HCT116 (cell line): ENCODE measurements around the gene SH3GL2.

Experiments used
- ELF1 ChIP-seq: IDR thresholded peaks from 2 replicates; pipeline ENCODE4 v1.6.1; 2012; ENCODE audit warnings: low read depth, borderline replicate concordance
- EZH2 ChIP-seq: fragments of 200-600 bp; sonication (generic); IDR thresholded peaks from 2 replicates; pipeline ENCODE4 v1.6.1; 2017; ENCODE audit warnings: antibody characterized with exemption, mixed run types
- POLR2A ChIP-seq: IDR thresholded peaks from 2 replicates; pipeline ENCODE4 v1.7.0; 2011; ENCODE audit warnings: borderline replicate concordance; ENCODE audit not compliant: insufficient read depth, insufficient read length; ENCODE audit errors: extremely low read depth
- POLR2AphosphoS5 ChIP-seq: IDR thresholded peaks from 2 replicates; pipeline ENCODE4 v1.6.1; 2011; ENCODE audit warnings: mild to moderate bottlenecking, low read depth, low read length, moderate library complexity
- SIN3A ChIP-seq: IDR thresholded peaks from 2 replicates; pipeline ENCODE4 v1.6.1; 2012; ENCODE audit warnings: low read depth
- TCF7L2 ChIP-seq: IDR thresholded peaks from 2 replicates; pipeline ENCODE4 v1.7.0; 2011; ENCODE audit warnings: borderline replicate concordance, inconsistent platforms; ENCODE audit not compliant: insufficient read depth, insufficient read length; ENCODE audit errors: extremely low read depth
- YY1 ChIP-seq: IDR thresholded peaks from 2 replicates; pipeline ENCODE4 v1.6.1; 2011; ENCODE audit warnings: low read length, low read depth, moderate library complexity, mild to moderate bottlenecking; ENCODE audit not compliant: insufficient replicate concordance; ENCODE audit errors: extremely low read depth
- ZFX ChIP-seq: fragments of 450-650 bp; IDR thresholded peaks from 2 replicates; pipeline ENCODE4 v1.6.1; 2017
- ZNF274 ChIP-seq: fragments of 200-500 bp; sonication (Bioruptor generic); IDR thresholded peaks from 2 replicates; pipeline ENCODE4 v1.6.1; 2014; ENCODE audit warnings: mild to moderate bottlenecking, low read depth, low read length, inconsistent platforms
- TF ChIP-seq, protein P1 (sequence below), 3 experiments: fragments of 200-600 bp in 1 of 3; sonication (generic) in 1 of 3; IDR thresholded peaks in 2 of 3; conservative IDR thresholded peaks in 1 of 3; 2 replicates each; pipeline ENCODE4 v1.5.1; 2012 to 2017; ENCODE audit warnings: low read depth in 2 of 3, low read length in 2 of 3, antibody characterized with exemption in 1 of 3, borderline replicate concordance in 1 of 3, control low read depth in 1 of 3, mild to moderate bottlenecking in 1 of 3, mixed read lengths in 1 of 3, mixed run types in 1 of 3, moderate library complexity in 1 of 3; ENCODE audit not compliant: insufficient read depth in 1 of 3
- TF ChIP-seq, protein P2 (sequence below): IDR thresholded peaks from 2 replicates; pipeline ENCODE4 v1.6.1; 2011; ENCODE audit warnings: mild to moderate bottlenecking, low read length, moderate library complexity; ENCODE audit not compliant: insufficient replicate concordance; ENCODE audit errors: extremely low read depth
- TF ChIP-seq, protein P3 (sequence below): IDR thresholded peaks from 2 replicates; pipeline ENCODE4 v1.6.1; 2012

DNA sequence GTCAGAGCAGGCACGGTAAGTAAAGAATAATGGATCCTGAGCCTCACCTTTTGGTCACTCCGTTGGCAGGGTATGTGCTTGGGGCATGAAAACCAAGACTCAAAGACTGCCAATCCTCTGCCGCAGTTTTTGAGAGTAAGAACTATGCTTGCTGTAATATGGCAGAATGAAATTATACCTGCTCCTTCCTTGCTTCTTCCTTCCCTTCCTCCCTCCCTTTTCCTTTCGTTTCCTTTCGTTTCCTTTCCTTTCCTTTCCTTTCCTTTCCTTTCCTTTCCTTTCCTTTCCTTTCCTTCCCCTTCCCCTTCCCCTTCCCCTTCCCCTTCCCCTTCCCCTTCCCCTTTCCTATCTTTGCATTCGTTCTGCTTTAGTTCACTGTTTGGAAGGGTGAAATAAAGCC lies 43.9 kb downstream of the SH3GL2 start:
- TF ChIP-seq, protein P1, sequence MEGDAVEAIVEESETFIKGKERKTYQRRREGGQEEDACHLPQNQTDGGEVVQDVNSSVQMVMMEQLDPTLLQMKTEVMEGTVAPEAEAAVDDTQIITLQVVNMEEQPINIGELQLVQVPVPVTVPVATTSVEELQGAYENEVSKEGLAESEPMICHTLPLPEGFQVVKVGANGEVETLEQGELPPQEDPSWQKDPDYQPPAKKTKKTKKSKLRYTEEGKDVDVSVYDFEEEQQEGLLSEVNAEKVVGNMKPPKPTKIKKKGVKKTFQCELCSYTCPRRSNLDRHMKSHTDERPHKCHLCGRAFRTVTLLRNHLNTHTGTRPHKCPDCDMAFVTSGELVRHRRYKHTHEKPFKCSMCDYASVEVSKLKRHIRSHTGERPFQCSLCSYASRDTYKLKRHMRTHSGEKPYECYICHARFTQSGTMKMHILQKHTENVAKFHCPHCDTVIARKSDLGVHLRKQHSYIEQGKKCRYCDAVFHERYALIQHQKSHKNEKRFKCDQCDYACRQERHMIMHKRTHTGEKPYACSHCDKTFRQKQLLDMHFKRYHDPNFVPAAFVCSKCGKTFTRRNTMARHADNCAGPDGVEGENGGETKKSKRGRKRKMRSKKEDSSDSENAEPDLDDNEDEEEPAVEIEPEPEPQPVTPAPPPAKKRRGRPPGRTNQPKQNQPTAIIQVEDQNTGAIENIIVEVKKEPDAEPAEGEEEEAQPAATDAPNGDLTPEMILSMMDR (IDR thresholded peaks at IDR 0.05 in 2 of 3, conservative IDR thresholded peaks at IDR 0.05 in 1 of 3; ENCODE audit: borderline replicate concordance in 1 of 3, insufficient read depth in 1 of 3, low read depth in 2 of 3, low read length in 2 of 3): no peak
- TF ChIP-seq TCF7L2 (no peak), SIN3A (no peak), POLR2A (no peak), EZH2 (no peak), ELF1 (no peak), ZNF274 (no peak), YY1 (no peak), POLR2AphosphoS5 (no peak), ZFX (no peak)
- TF ChIP-seq, protein P2, sequence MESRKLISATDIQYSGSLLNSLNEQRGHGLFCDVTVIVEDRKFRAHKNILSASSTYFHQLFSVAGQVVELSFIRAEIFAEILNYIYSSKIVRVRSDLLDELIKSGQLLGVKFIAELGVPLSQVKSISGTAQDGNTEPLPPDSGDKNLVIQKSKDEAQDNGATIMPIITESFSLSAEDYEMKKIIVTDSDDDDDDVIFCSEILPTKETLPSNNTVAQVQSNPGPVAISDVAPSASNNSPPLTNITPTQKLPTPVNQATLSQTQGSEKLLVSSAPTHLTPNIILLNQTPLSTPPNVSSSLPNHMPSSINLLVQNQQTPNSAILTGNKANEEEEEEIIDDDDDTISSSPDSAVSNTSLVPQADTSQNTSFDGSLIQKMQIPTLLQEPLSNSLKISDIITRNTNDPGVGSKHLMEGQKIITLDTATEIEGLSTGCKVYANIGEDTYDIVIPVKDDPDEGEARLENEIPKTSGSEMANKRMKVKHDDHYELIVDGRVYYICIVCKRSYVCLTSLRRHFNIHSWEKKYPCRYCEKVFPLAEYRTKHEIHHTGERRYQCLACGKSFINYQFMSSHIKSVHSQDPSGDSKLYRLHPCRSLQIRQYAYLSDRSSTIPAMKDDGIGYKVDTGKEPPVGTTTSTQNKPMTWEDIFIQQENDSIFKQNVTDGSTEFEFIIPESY: no peak
- TF ChIP-seq, protein P3, sequence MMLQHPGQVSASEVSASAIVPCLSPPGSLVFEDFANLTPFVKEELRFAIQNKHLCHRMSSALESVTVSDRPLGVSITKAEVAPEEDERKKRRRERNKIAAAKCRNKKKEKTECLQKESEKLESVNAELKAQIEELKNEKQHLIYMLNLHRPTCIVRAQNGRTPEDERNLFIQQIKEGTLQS: no peak
